COLO668 (cell line): ENCODE data around the gene ZNF423.

Experiments
- DNase-seq: peaks from one replicate; lab custom pipeline; 2025; ENCODE audit not compliant: unreplicated experiment; lab: John Stamatoyannopoulos, UW

Gene ZNF423

DNA sequence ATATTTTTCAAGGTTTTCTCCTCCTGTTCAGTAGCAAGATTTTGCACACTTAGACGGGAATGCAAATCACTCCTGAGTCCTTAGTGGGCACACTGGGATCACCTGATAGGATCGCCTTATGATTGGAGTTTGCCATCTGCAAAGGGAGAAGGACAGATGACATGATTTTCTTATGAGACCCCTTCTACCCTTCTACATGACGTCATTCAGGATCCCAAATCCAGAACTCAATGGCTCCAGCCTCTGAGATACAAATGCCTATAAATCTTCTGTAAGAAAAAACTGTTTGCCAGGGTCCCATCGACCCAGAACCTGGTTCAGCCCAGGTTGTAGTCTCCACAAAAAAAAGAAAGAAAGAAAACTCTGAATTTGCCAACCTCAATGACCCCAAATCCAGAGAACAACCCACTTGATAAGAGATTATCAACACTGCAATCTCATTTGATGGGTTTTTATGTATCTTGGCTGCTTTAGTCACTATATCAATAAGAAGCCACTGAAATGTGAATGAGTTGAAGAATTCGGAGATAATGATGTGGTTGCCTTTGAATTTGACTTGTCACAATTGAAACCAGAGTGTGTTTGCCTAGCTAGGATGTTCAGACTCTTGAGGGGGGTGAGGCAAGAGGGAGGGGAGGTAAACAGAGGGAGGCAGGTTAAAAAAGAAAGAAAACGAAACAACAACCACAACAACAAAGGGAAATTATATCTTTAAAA lies 6.7 kb downstream of the ZNF423 start:
- no peak for DNase-seq

DNA sequence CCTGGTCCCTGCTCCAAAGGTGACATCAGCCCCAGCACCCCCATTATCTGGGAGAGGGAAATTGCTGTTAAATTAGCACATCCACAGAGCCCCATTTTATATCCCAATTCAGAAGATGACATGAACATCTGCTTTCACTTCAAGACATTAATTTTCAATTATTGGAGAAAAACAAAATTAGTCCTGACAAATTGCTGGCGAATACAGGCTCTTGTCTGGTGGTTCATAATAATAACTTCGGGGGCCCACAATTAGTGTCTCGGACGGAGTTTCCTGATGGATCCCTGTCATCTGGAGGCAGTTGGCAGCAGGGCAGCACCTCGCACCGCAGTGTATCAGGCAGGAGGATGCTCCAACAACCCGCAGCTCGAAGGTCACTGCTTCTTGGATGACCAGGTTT lies 7.4 kb downstream of the ZNF423 start:
- DNase-seq, result no peak

DNA sequence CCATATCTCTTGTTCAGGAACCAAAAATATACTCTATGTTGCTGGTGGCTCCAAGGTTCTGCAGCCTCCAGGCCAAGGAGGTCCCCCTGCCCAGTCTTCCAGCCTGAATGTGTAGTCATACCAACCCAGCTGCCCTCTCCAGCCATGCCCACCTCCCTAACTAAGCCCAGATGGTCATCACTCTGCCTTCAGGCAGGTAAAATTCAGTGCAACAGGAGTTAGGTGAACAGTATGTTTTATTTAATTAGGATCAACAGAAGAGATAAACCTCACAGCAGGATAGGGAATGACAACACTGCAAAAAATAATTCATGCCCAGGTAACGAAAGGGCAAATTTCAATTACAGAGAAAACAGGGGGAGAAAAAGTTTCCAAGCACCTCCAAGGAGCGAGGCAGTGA lies 9.1 kb downstream of the ZNF423 start:
- no peak for DNase-seq

GRCh38 chr16:49844359-49844758 lies 11.6 kb downstream of the ZNF423 start:
- no peak for DNase-seq

- DNase-seq, result no peak
Measured at GRCh38 chr16:49843758-49844157, 12.2 kb downstream of the ZNF423 start.

DNA sequence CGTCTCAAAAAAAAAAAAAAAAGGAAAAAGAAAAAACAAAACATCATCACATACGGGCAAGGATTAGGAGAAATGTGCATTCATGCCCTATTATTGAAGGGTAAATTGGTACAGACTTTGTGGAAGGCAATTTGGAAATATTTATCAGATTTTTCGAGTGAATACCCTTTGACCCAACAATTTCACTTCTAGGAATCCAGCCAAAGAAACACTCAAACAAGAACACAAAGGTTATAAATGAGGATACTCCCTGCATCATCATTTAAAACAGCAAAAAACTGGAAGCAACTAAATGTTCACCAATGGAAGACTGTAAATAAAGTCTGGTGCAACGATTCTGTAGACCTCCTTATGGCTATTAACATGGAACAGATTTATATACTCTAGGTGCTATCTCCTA lies 12.9 kb downstream of the ZNF423 start:
- no peak for DNase-seq

GRCh38 chr16:49839017-49839825 lies 16.7 kb downstream of the ZNF423 start:
- no peak for DNase-seq

DNA sequence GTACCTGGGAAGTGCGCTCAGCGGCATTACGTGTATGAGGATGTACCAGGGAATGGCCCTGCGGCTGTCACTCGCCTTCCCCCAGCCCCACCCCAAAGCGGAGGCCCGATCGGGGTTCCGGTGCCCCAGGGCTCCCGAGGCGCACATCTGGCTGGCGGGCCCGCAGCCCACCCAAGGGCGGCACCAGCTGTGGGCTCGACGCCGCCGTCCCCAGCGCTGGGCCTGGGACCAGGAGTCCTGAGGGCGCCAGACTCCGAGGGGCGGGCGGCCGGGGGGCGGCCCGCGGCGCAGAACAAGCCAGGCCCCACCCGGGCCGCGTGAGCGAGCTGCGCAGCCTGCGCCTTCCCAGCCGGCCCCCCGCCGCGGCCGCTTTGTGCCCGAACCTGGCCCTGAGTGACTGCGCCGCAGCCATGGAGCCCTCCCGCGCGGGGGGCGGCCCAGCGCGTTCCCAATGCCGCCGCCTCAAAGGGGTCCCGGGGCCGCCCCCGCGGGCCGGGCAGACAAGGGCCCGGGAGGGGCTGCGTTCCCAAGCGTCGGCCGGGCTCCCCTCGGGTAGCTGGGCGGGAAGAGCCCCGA lies 17.4 kb downstream of the ZNF423 start:
- no peak for DNase-seq

DNA sequence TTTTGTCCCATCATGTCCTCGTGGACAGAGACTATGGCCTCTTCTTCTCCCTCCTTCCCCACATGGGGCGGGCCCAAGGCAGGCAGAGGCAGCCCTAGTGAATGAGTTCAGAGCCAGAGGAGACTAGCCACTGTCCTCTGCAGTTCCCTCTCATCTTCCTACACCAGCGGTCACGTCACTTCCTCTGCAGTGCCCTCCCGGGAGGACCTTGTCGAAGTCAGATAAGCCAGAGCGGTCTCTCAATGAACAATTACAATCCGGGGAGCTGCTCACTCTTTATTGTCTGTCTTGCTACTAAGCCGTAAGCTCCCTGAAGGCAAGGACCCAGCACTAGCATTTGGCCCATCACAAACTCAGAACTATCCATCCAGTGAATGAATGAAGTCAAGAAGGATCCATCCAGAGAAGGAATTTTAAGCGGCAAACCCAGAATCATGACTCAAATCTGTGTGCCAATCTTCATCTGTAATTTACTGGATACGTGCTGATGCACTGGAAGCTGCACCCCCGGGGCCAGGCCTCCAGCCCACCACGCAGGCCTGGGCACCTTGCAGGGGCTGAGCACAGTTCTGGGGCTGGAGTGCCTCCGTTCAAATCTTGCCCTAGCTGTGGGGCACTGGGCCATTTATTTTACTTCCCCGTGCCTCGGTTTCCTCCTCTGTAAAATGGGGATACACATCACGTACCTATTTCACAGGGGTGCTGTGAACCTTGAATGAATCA lies 18.1 kb downstream of the ZNF423 start:
- no peak for DNase-seq

GRCh38 chr16:49836668-49837067 lies 19.2 kb downstream of the ZNF423 start:
- DNase-seq, result no peak

- DNase-seq, result no peak
Measured at GRCh38 chr16:49836218-49836617, 19.7 kb downstream of the ZNF423 start.

DNA sequence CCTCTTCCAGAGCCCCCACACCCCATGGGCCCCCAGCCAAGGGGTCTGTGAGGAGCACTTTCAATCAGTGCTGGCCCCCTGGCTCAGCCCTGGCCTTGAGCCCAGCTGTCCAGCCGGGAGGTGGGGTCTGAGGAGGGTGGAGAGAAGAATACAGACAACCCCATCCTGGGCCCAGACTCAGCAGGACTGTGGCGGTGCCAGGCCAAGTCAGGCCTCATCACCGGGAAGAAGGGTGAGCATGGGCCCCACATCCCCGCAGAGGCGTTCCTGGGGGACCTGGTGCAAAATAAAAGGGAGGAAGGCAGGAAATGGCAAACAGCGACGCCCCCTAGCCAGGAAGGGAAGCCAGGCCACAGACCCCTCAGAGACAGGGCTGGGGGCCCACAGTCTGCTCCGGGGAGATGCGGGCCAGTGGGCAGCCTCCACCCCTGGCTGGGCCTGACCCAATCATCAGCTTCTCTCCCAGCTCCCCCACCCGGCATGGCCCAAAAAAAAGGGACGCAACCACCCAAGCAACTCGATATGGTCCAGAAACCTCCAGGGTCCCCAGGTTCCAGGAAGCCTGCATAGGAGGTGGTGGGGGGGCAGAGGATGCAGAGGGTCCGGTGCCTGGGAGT lies 20.6 kb downstream of the ZNF423 start:
- no peak for DNase-seq

DNA sequence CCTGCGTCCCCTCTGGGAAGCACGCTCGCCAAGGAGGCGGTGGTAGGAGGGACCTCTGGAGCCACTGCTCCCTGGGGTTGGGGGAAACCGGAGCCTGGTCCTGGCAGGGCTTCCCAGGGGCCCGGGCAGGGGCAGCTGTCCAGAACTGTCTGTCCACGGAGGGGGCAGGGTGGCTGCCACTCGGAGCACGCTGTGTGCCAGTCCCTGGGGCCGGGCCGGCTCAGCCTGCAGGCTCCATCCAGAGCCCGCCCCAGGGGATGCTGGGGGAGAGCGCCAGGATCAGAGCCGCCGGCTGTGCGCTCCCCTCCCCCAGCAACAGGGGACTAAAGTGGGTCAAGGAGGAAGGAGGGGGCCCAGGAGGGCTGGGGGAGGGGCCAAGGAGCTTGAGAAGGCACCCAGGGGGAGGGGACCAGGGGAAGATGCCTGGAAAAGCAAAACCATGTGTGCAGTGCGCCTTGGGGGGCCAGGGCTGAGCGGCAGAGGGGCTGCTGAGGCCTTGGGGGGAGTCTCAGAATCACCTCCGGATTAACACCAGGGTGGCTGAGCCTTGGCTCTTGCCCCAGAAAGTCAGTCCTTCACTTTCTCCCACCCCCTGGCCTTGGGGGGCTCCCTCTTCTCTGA lies 21.3 kb downstream of the ZNF423 start:
- DNase-seq, result no peak

GRCh38 chr16:49833796-49834530 lies 21.9 kb downstream of the ZNF423 start:
- DNase-seq, result no peak

DNA sequence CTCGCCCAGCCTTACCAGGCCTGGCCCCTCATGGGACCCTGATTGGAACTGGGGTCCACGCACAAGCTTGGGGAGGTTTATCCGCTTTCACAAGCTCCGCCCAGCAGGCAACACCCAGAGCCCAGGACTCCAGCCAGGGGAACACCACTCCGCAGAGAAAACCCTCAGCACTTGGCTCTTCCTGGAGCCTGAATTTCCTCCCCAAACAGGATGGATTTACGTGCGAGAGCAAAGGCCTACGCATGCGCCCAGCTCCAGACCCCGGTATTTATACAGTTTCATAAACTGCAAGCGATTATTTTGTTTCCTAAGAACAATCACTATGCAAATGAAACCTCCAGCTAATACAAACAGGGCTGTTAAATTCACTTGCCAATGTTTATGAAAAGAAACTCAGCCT lies 22.8 kb downstream of the ZNF423 start:
- DNase-seq, result no peak

DNA sequence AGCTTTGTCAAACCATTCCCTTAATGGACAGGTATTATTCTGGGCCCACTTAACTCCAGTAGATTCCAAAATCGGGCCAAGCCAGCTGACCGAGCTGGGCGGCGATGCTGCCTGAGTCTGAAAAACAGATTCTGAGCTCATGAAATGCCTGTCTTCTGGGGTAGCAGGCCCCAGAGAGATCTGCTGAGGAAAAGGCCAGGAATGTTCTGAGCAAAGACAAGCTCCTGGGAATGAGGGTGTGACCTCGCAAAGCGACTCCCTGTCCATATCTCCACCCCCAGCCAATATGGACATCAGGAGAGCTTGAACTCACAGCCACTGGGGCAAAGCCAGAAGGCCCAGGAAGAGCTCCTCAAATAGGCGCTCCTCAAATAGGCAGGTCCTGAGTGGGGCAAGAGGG lies 23.7 kb downstream of the ZNF423 start:
- no peak for DNase-seq

DNA sequence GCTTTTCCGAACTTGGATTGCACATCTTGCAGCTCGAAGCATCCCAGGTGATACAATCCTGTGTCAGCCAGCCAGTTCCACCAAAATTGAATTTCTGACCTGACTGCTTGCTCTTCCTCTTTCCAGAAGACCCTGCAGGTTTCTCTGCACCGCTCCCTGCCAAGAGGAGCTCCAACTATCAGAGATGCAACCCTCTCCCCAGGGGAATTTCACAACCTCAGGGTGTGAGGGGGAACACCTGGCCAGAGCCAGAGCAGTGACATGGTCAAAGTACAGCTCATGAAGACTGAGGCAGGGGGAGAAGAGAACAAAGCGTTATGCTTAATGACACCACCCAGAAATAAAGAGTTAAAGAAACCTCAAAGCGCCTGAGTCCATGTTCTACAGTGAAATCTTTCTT lies 25.0 kb downstream of the ZNF423 start:
- no peak for DNase-seq

- DNase-seq, result no peak
Measured at GRCh38 chr16:49828533-49829267, 27.2 kb downstream of the ZNF423 start.

GRCh38 chr16:49827805-49828438 lies 28.0 kb downstream of the ZNF423 start:
- DNase-seq, result no peak
